IMR-90 (cell line): ENCODE data around the gene PDLIM4. TPM values are rescaled to one million over a fixed set of nuclear protein-coding genes. Genes with fewer than 3 reads are reported as not detected.

Experiments used
- ATAC-seq: fragments of 200-7000 bp; cut with Tn5 transposase; 2 replicates; pipeline ENCODE4 v1.9.1; 2020; ENCODE audit warnings: low read depth, mild to moderate bottlenecking, moderate library complexity
- BruUV-seq: library from RNA; stranded (reverse); fragments of 400-500 nt; replicated peaks from 2 replicates; lab custom pipeline; 2021; lab: Mats Ljungman, UMichigan
- CTCF ChIA-PET: fragments of 300-600 bp; formaldehyde crosslinking; extraction: SDS; loops from one replicate; lab custom pipeline; 2021; ENCODE audit warnings: antibody characterized with exemption; lab: Yijun Ruan, JAX
- POLR2A ChIA-PET: fragments of 300-600 bp; sonication (Branson Sonifier 250); formaldehyde crosslinking; loops from one replicate; lab custom pipeline; 2022; ENCODE audit warnings: antibody characterized with exemption; ENCODE audit not compliant: unreplicated experiment; lab: Charles Lee
- DNase-seq: peaks from one replicate; pipeline ENCODE4 v3.0.0; 2013
- H2AFZ ChIP-seq: replicated peaks from 2 replicates; pipeline ENCODE3; 2013; ENCODE audit warnings: low read length, mild to moderate bottlenecking; ENCODE audit not compliant: poor library complexity
- H2AK5ac ChIP-seq: 2 replicates; pipeline ENCODE4 v1.6.1; 2013; ENCODE audit warnings: low read depth, low read length, inconsistent platforms
- H2AK9ac ChIP-seq: replicated peaks from 2 replicates; pipeline ENCODE3; 2013; ENCODE audit warnings: mild to moderate bottlenecking, low read depth, low read length, moderate library complexity; ENCODE audit not compliant: poor library complexity
- H2BK120ac ChIP-seq: 2 replicates; pipeline ENCODE4 v1.6.1; 2013; ENCODE audit warnings: low read depth, low read length, inconsistent platforms
- H2BK15ac ChIP-seq: 3 replicates; pipeline ENCODE4 v1.6.1; 2013; ENCODE audit warnings: low read depth, low read length, inconsistent platforms
- H2BK20ac ChIP-seq: 2 replicates; pipeline ENCODE4 v1.6.1; 2013; ENCODE audit warnings: low read depth, mild to moderate bottlenecking, inconsistent platforms, low read length, moderate library complexity
- H2BK5ac ChIP-seq: 2 replicates; pipeline ENCODE4 v1.6.1; 2013; ENCODE audit warnings: mild to moderate bottlenecking, low read depth, low read length, inconsistent platforms; ENCODE audit not compliant: poor library complexity, severe bottlenecking
- H3K14ac ChIP-seq: replicated peaks from 2 replicates; pipeline ENCODE4 v1.6.1; 2013; ENCODE audit warnings: low read depth, low read length, inconsistent platforms
- H3K18ac ChIP-seq: 2 replicates; pipeline ENCODE4 v1.6.1; 2013; ENCODE audit warnings: low read depth, low read length, control low read depth
- H3K23ac ChIP-seq: 2 replicates; pipeline ENCODE4 v1.6.1; 2013; ENCODE audit warnings: low read depth, low read length, inconsistent platforms
- H3K27ac ChIP-seq: 2 replicates; pipeline ENCODE4 v1.5.1; 2013; ENCODE audit warnings: mild to moderate bottlenecking, control low read depth, low read length; ENCODE audit not compliant: insufficient read depth
- H3K27me3 ChIP-seq: 2 replicates; pipeline ENCODE4 v1.6.1; 2013; ENCODE audit warnings: low read length; ENCODE audit not compliant: control insufficient read depth, insufficient read depth
- H3K36me3 ChIP-seq: 2 replicates; pipeline ENCODE4 v1.6.1; 2013; ENCODE audit warnings: low read length, mixed read lengths; ENCODE audit not compliant: control insufficient read depth, insufficient read depth
- H3K4ac ChIP-seq: 2 replicates; pipeline ENCODE4 v1.6.1; 2013; ENCODE audit warnings: low read depth, low read length, inconsistent platforms
- H3K4me1 ChIP-seq: 2 replicates; pipeline ENCODE4 v1.6.1; 2013; ENCODE audit warnings: low read length, mixed read lengths; ENCODE audit not compliant: control insufficient read depth, insufficient read depth
- H3K4me2 ChIP-seq: 2 replicates; pipeline ENCODE4 v1.6.1; 2013; ENCODE audit warnings: low read depth, mild to moderate bottlenecking, control low read depth, low read length, moderate library complexity
- H3K4me3 ChIP-seq: 2 replicates; pipeline ENCODE4 v1.5.1; 2013; ENCODE audit warnings: low read depth, mild to moderate bottlenecking, control low read depth, low read length, moderate library complexity; ENCODE audit not compliant: insufficient read depth
- H3K56ac ChIP-seq: 2 replicates; pipeline ENCODE4 v1.6.1; 2013; ENCODE audit warnings: low read length, inconsistent platforms; ENCODE audit not compliant: insufficient read depth; ENCODE audit errors: extremely low read depth
- H3K79me1 ChIP-seq, 2 experiments: 2 replicates each; pipeline ENCODE4 v1.6.1; 2013; ENCODE audit warnings: low read length in 2 of 2, inconsistent platforms in 1 of 2, low read depth in 1 of 2
- H3K9ac ChIP-seq: 2 replicates; pipeline ENCODE4 v1.6.1; 2013; ENCODE audit warnings: low read depth, low read length, control low read depth
- H3K9me1 ChIP-seq: 2 replicates; pipeline ENCODE4 v1.6.1; 2013; ENCODE audit warnings: low read length, inconsistent platforms; ENCODE audit not compliant: insufficient read depth
- H3K9me3 ChIP-seq: 2 replicates; pipeline ENCODE4 v1.6.1; 2013; ENCODE audit warnings: low read length; ENCODE audit not compliant: control insufficient read depth, insufficient read depth
- H4K20me1 ChIP-seq: 2 replicates; pipeline ENCODE4 v1.6.1; 2013; ENCODE audit warnings: low read length, inconsistent platforms; ENCODE audit not compliant: insufficient read depth
- H4K5ac ChIP-seq: 2 replicates; pipeline ENCODE4 v1.6.1; 2013; ENCODE audit warnings: mild to moderate bottlenecking, low read depth, low read length, control low read depth
- H4K8ac ChIP-seq, 2 experiments: 2 replicates each; pipeline ENCODE4 v1.6.1; 2013; ENCODE audit warnings: low read depth in 2 of 2, low read length in 2 of 2, control low read depth in 1 of 2, inconsistent platforms in 1 of 2
- H4K91ac ChIP-seq: 2 replicates; pipeline ENCODE4 v1.6.1; 2013; ENCODE audit warnings: low read depth, low read length, inconsistent platforms; ENCODE audit not compliant: insufficient read depth
- CEBPB ChIP-seq: IDR thresholded peaks from 2 replicates; pipeline ENCODE4 v1.6.1; 2012; ENCODE audit warnings: low read depth, low read length, improper control_type of control experiment
- CTCF ChIP-seq: conservative IDR thresholded peaks from 2 replicates; pipeline ENCODE4 v1.5.1; 2012; ENCODE audit warnings: mild to moderate bottlenecking, low read depth, low read length, improper control_type of control experiment
- MAFK ChIP-seq: IDR thresholded peaks from 2 replicates; pipeline ENCODE4 v1.6.1; 2012; ENCODE audit warnings: low read depth, low read length, improper control_type of control experiment
- NFE2L2 ChIP-seq: fragments of 150-350 bp; IDR thresholded peaks from 2 replicates; pipeline ENCODE4 v1.6.1; 2016; ENCODE audit warnings: low read depth, mild to moderate bottlenecking, low read length
- RFX5 ChIP-seq: IDR thresholded peaks from 2 replicates; pipeline ENCODE4 v1.8.0; 2012; ENCODE audit warnings: low read depth, mild to moderate bottlenecking, low read length, moderate library complexity
- WGBS, 2 experiments: methylation state at CpG; one replicate each; pipeline versions ENCODE4 v1.1.5 to v1.1.7; 2013; ENCODE audit warnings: missing lambda C conversion rate in 2 of 2; ENCODE audit not compliant: insufficient read length in 1 of 2; ENCODE audit errors: extremely low coverage in 2 of 2; 5-methylcytosine and 5-hydroxymethylcytosine counted together
- dilution Hi-C: fragments of 300-500 bp; cut with HindIII; formaldehyde crosslinking; loops from one replicate; pipeline ENCODE4 v1.14.3; 2018; ENCODE audit warnings: low sequenced_read_pairs; ENCODE audit not compliant: unreplicated experiment
- in situ Hi-C: fragments of 300-500 bp; cut with MboI; formaldehyde crosslinking; loops from 3 replicates; pipeline ENCODE4 v1.14.3; 2019; ENCODE audit warnings: low sequenced_read_pairs, inconsistent platforms, mixed read lengths
- intact Hi-C: fragments of 100-400 bp; cut with micrococcal nuclease; formaldehyde crosslinking; loops from 2 replicates; pipeline ENCODE4 v1.10.0; 2022
- polyA plus RNA-seq, 3 experiments: library from polyadenylated mRNA; depleted of rRNA; stranded (reverse); fragments of >200 nt; gene quantifications; 2 replicates each; pipeline ENCODE4 v1.2.3, GENCODE V29; 2012; ENCODE audit warnings: low replicate concordance in 1 of 3
- total RNA-seq: library from RNA; depleted of rRNA; stranded (reverse); fragments of >200 nt; gene quantifications from 2 replicates; pipeline ENCODE4 v1.2.3, GENCODE V29; 2012

Gene PDLIM4
- total and polyA plus RNA-seq, 2 of the 4 experiments (the other 2 are of a cell fraction): 61.1 to 214 TPM

- H4K8ac ChIP-seq: no peak overlapping the region
- dilution Hi-C loops (no loop called here), intact Hi-C loops (no loop called here), in situ Hi-C loops (no loop called here)
- no TSS peak for BruUV-seq
- H3K23ac ChIP-seq: no peak overlapping the region
- no peak overlapping the region for H3K4ac ChIP-seq
- DNase-seq (no peak), ATAC-seq (no peak)
- H3K9me3 ChIP-seq: no peaks in the 10 kb centered on the region
- TF ChIP-seq MAFK: no peak
- TF ChIP-seq CEBPB: no peak
- no peak for TF ChIP-seq NFE2L2
- TF ChIP-seq RFX5: no peak
- no peak for TF ChIP-seq CTCF
- no peak overlapping the region for H4K91ac ChIP-seq
- H3K14ac ChIP-seq: no peak overlapping the region
- H3K9ac ChIP-seq: no peak overlapping the region
- no peak overlapping the region for H2BK120ac ChIP-seq
- H2BK20ac ChIP-seq: no peak overlapping the region
- H4K5ac ChIP-seq: no peak overlapping the region
- H3K4me3 ChIP-seq: no peak overlapping the region
- ChIA-PET POLR2A (no interaction called here), CTCF (no interaction called here)
- peaks cover 6% of the 10 kb centered on the region; the same call in 1 of the 2 replicates for H3K4me1 ChIP-seq
- no peak overlapping the region for H2AK9ac ChIP-seq
- peaks cover 2% of the 10 kb centered on the region; the same call in 1 of the 2 replicates for H3K36me3 ChIP-seq
- H3K18ac ChIP-seq: no peak overlapping the region
- no peak overlapping the region for H2AK5ac ChIP-seq
- H2BK5ac ChIP-seq: no peak overlapping the region
- peaks cover 9% of the 10 kb centered on the region for H3K9me1 ChIP-seq
- no peaks in the 10 kb centered on the region for H4K20me1 ChIP-seq
- no CpG with 5 or more reads among the region's 3 CpGs for WGBS, 2 experiments
- H3K79me1 ChIP-seq: no peaks in the 10 kb centered on the region; a peak in 1 of 4 replicates
- H3K56ac ChIP-seq: no peak overlapping the region
- H2AFZ ChIP-seq: no peak overlapping the region
- no peaks in the 10 kb centered on the region for H3K27me3 ChIP-seq
- no peak overlapping the region for H3K27ac ChIP-seq
- H3K4me2 ChIP-seq: no peak overlapping the region
- H2BK15ac ChIP-seq: no peak overlapping the region
Observed at GRCh38 chr5:132321109-132321721, 63.7 kb downstream of the PDLIM4 start.
